Measurements from ENCODE around the gene PTPRG.
A peak's percentile ranks its signal among the peaks of the same experiment; 100 is the strongest.

Gene PTPRG

GRCh38 chr3:61876797-61877196 is 315.4 kb downstream of the PTPRG start:
- no peaks in the 10 kb centered on the region for H3K27me3 ChIP-seq (ENCODE audit: control insufficient read depth, insufficient read depth, low read length)
- no peaks in the 10 kb centered on the region for H3K36me3 ChIP-seq (ENCODE audit: control insufficient read depth, insufficient read depth, low read length)
- H3K4me1 ChIP-seq (ENCODE audit: control insufficient read depth, insufficient read depth, low read length), result peaks cover 80% of the 10 kb centered on the region
- no peak overlapping the region for H3K4me3 ChIP-seq (ENCODE audit: low read depth, low read length)
- peak overlapping the region; percentile 41; the same call in 1 of the 2 replicates for H3K27ac ChIP-seq (ENCODE audit: low read depth, low read length)
- no peaks in the 10 kb centered on the region for H3K9me3 ChIP-seq (ENCODE audit: control insufficient read depth, insufficient read depth, low read depth, low read length)
- no peak overlapping the region for H3K9ac ChIP-seq (ENCODE audit: low read length)

- no peaks in the 10 kb centered on the region for H3K9me3 ChIP-seq (ENCODE audit: control insufficient read depth, insufficient read depth, low read depth, low read length)
- peaks cover 73% of the 10 kb centered on the region for H3K4me1 ChIP-seq (ENCODE audit: control insufficient read depth, insufficient read depth, low read length)
- no peak overlapping the region for H3K4me3 ChIP-seq (ENCODE audit: low read depth, low read length)
- H3K36me3 ChIP-seq (ENCODE audit: control insufficient read depth, insufficient read depth, low read length), result no peaks in the 10 kb centered on the region
- H3K9ac ChIP-seq (ENCODE audit: low read length), result no peak overlapping the region
- peak overlapping the region; percentile 41; the same call in 1 of the 2 replicates for H3K27ac ChIP-seq (ENCODE audit: low read depth, low read length)
- no peaks in the 10 kb centered on the region for H3K27me3 ChIP-seq (ENCODE audit: control insufficient read depth, insufficient read depth, low read length)
These were observed 316.2 kb downstream of the PTPRG start for GRCh38 chr3:61877359-61878138.

- Histone ChIP-seq H3K9ac (ENCODE audit: low read length) (no peak overlapping the region), H3K4me3 (ENCODE audit: low read depth, low read length) (no peak overlapping the region), H3K27me3 (ENCODE audit: control insufficient read depth, insufficient read depth, low read length) (no peaks in the 10 kb centered on the region), H3K27ac (ENCODE audit: low read depth, low read length) (no peak overlapping the region), H3K4me1 (ENCODE audit: control insufficient read depth, insufficient read depth, low read length) (peaks cover 33% of the 10 kb centered on the region), H3K36me3 (ENCODE audit: control insufficient read depth, insufficient read depth, low read length) (no peaks in the 10 kb centered on the region), H3K9me3 (ENCODE audit: control insufficient read depth, insufficient read depth, low read depth, low read length) (no peaks in the 10 kb centered on the region)
These were observed 320.9 kb downstream of the PTPRG start for GRCh38 chr3:61882253-61882652.

- no peaks in the 10 kb centered on the region for H3K36me3 ChIP-seq (ENCODE audit: control insufficient read depth, insufficient read depth, low read length)
- no peak overlapping the region for H3K9ac ChIP-seq (ENCODE audit: low read length)
- no peaks in the 10 kb centered on the region for H3K27me3 ChIP-seq (ENCODE audit: control insufficient read depth, insufficient read depth, low read length)
- H3K9me3 ChIP-seq (ENCODE audit: control insufficient read depth, insufficient read depth, low read depth, low read length), result no peaks in the 10 kb centered on the region
- no peak overlapping the region for H3K4me3 ChIP-seq (ENCODE audit: low read depth, low read length)
- H3K4me1 ChIP-seq (ENCODE audit: control insufficient read depth, insufficient read depth, low read length), result peaks cover 34% of the 10 kb centered on the region
- no peak overlapping the region for H3K27ac ChIP-seq (ENCODE audit: low read depth, low read length)
These were observed 323.4 kb downstream of the PTPRG start for GRCh38 chr3:61884794-61885193.

GRCh38 chr3:61885414-61885813 is 324.0 kb downstream of the PTPRG start:
- Histone ChIP-seq H3K9me3 (ENCODE audit: control insufficient read depth, insufficient read depth, low read depth, low read length) (no peaks in the 10 kb centered on the region), H3K9ac (ENCODE audit: low read length) (no peak overlapping the region), H3K4me1 (ENCODE audit: control insufficient read depth, insufficient read depth, low read length) (peaks cover 35% of the 10 kb centered on the region), H3K27ac (ENCODE audit: low read depth, low read length) (no peak overlapping the region), H3K4me3 (ENCODE audit: low read depth, low read length) (no peak overlapping the region), H3K36me3 (ENCODE audit: control insufficient read depth, insufficient read depth, low read length) (no peaks in the 10 kb centered on the region), H3K27me3 (ENCODE audit: control insufficient read depth, insufficient read depth, low read length) (no peaks in the 10 kb centered on the region)

- Histone ChIP-seq H3K9ac (ENCODE audit: low read length) (no peak overlapping the region), H3K9me3 (ENCODE audit: control insufficient read depth, insufficient read depth, low read depth, low read length) (no peaks in the 10 kb centered on the region), H3K4me1 (ENCODE audit: control insufficient read depth, insufficient read depth, low read length) (peaks cover 45% of the 10 kb centered on the region), H3K4me3 (ENCODE audit: low read depth, low read length) (no peak overlapping the region), H3K36me3 (ENCODE audit: control insufficient read depth, insufficient read depth, low read length) (no peaks in the 10 kb centered on the region), H3K27ac (ENCODE audit: low read depth, low read length) (no peak overlapping the region), H3K27me3 (ENCODE audit: control insufficient read depth, insufficient read depth, low read length) (no peaks in the 10 kb centered on the region)
These were observed 325.8 kb downstream of the PTPRG start for GRCh38 chr3:61887206-61887605.

- H3K4me3 ChIP-seq (ENCODE audit: low read depth, low read length), result no peak overlapping the region
- no peaks in the 10 kb centered on the region for H3K9me3 ChIP-seq (ENCODE audit: control insufficient read depth, insufficient read depth, low read depth, low read length)
- no peak overlapping the region for H3K9ac ChIP-seq (ENCODE audit: low read length)
- H3K4me1 ChIP-seq (ENCODE audit: control insufficient read depth, insufficient read depth, low read length), result peaks cover 59% of the 10 kb centered on the region
- no peaks in the 10 kb centered on the region for H3K27me3 ChIP-seq (ENCODE audit: control insufficient read depth, insufficient read depth, low read length)
- no peak overlapping the region for H3K27ac ChIP-seq (ENCODE audit: low read depth, low read length)
- H3K36me3 ChIP-seq (ENCODE audit: control insufficient read depth, insufficient read depth, low read length), result no peaks in the 10 kb centered on the region
These were observed 327.9 kb downstream of the PTPRG start for GRCh38 chr3:61889259-61889658.

GRCh38 chr3:61890167-61890566 is 328.8 kb downstream of the PTPRG start:
- Histone ChIP-seq H3K36me3 (ENCODE audit: control insufficient read depth, insufficient read depth, low read length) (no peaks in the 10 kb centered on the region), H3K4me1 (ENCODE audit: control insufficient read depth, insufficient read depth, low read length) (peaks cover 68% of the 10 kb centered on the region), H3K9me3 (ENCODE audit: control insufficient read depth, insufficient read depth, low read depth, low read length) (no peaks in the 10 kb centered on the region), H3K27me3 (ENCODE audit: control insufficient read depth, insufficient read depth, low read length) (no peaks in the 10 kb centered on the region), H3K9ac (ENCODE audit: low read length) (no peak overlapping the region), H3K27ac (ENCODE audit: low read depth, low read length) (peak overlapping the region; percentile 46; the same call in 1 of the 2 replicates), H3K4me3 (ENCODE audit: low read depth, low read length) (no peak overlapping the region)

GRCh38 chr3:61890586-61890985 is 329.2 kb downstream of the PTPRG start:
- H3K9me3 ChIP-seq (ENCODE audit: control insufficient read depth, insufficient read depth, low read depth, low read length), result no peaks in the 10 kb centered on the region
- H3K4me1 ChIP-seq (ENCODE audit: control insufficient read depth, insufficient read depth, low read length), result peaks cover 72% of the 10 kb centered on the region

GRCh38 chr3:61892891-61893290 is 331.5 kb downstream of the PTPRG start:
- peaks cover 62% of the 10 kb centered on the region for H3K4me1 ChIP-seq (ENCODE audit: control insufficient read depth, insufficient read depth, low read length)

More at GRCh38 chr3:61890586-61890985, 329.2 kb downstream of the PTPRG start:
- Histone ChIP-seq H3K27me3 (ENCODE audit: control insufficient read depth, insufficient read depth, low read length) (no peaks in the 10 kb centered on the region), H3K9ac (ENCODE audit: low read length) (no peak overlapping the region), H3K27ac (ENCODE audit: low read depth, low read length) (0 out of 2 replicates have a peak overlapping the region, but pooled peaks have one; percentile 46), H3K36me3 (ENCODE audit: control insufficient read depth, insufficient read depth, low read length) (no peaks in the 10 kb centered on the region), H3K4me3 (ENCODE audit: low read depth, low read length) (no peak overlapping the region)

GRCh38 chr3:61893840-61894566 is 332.6 kb downstream of the PTPRG start:
- H3K27ac ChIP-seq (ENCODE audit: low read depth, low read length), result no peak overlapping the region
- H3K4me1 ChIP-seq (ENCODE audit: control insufficient read depth, insufficient read depth, low read length), result peaks cover 53% of the 10 kb centered on the region
- H3K27me3 ChIP-seq (ENCODE audit: control insufficient read depth, insufficient read depth, low read length), result no peaks in the 10 kb centered on the region
- H3K4me3 ChIP-seq (ENCODE audit: low read depth, low read length), result no peak overlapping the region
- no peaks in the 10 kb centered on the region for H3K36me3 ChIP-seq (ENCODE audit: control insufficient read depth, insufficient read depth, low read length)
- no peaks in the 10 kb centered on the region for H3K9me3 ChIP-seq (ENCODE audit: control insufficient read depth, insufficient read depth, low read depth, low read length)
- H3K9ac ChIP-seq (ENCODE audit: low read length), result no peak overlapping the region

More at GRCh38 chr3:61892891-61893290, 331.5 kb downstream of the PTPRG start:
- H3K36me3 ChIP-seq (ENCODE audit: control insufficient read depth, insufficient read depth, low read length), result no peaks in the 10 kb centered on the region
- H3K27ac ChIP-seq (ENCODE audit: low read depth, low read length), result no peak overlapping the region
- no peak overlapping the region for H3K9ac ChIP-seq (ENCODE audit: low read length)
- no peak overlapping the region for H3K4me3 ChIP-seq (ENCODE audit: low read depth, low read length)
- H3K9me3 ChIP-seq (ENCODE audit: control insufficient read depth, insufficient read depth, low read depth, low read length), result no peaks in the 10 kb centered on the region
- H3K27me3 ChIP-seq (ENCODE audit: control insufficient read depth, insufficient read depth, low read length), result no peaks in the 10 kb centered on the region

Measured in HUES6 (cell line).